ENCODE data around the gene PPP1R12B. TPM values are rescaled to one million over a fixed set of nuclear protein-coding genes. Genes with fewer than 3 reads are reported as not detected.
"Not testable (repeated sequence)": the region's sequence is repeated elsewhere in the genome, so short reads cannot be mapped to it uniquely, and the experiment has no call there.

The PPP1R12B gene
- total RNA-seq, 2 donors from 2014 or later = 71.0 to 104 TPM

- peak; percentile 19 for ATAC-seq
- intact Hi-C loops (cut with DNase I, micrococcal nuclease) = loop anchor here in 1 of 2 donors (10.0 kb wide), 1 partner anchor 69 kb away; no protein-coding TSS in a partner anchor
- peak; percentile 17 to 50 for DNase-seq
Measured at GRCh38 chr1:202505880-202506575, 157.5 kb downstream of the PPP1R12B start.

- intact Hi-C loops (cut with DNase I, micrococcal nuclease) = loop anchor here in 1 of 2 donors (10.0 kb wide), 1 partner anchor 66 kb away; no protein-coding TSS in a partner anchor
- ATAC-seq = peak; percentile 59
- DNase-seq = not testable (repeated sequence)
Measured at GRCh38 chr1:202508863-202509262, 160.4 kb downstream of the PPP1R12B start.

- DNase-seq; intact Hi-C loops (cut with DNase I, micrococcal nuclease); ATAC-seq: not testable (repeated sequence)
Measured at GRCh38 chr1:202513875-202514274, 165.4 kb downstream of the PPP1R12B start.

- ATAC-seq (no peak), DNase-seq (no peak)
- intact Hi-C loops (cut with DNase I, micrococcal nuclease) = no loop called here
Measured at GRCh38 chr1:202516434-202516877, 168.0 kb downstream of the PPP1R12B start.

GRCh38 chr1:202517146-202517545 is 168.6 kb downstream of the PPP1R12B start:
- intact Hi-C loops (cut with DNase I, micrococcal nuclease); ATAC-seq; DNase-seq: not testable (repeated sequence)

- ATAC-seq; intact Hi-C loops (cut with DNase I, micrococcal nuclease): not testable (repeated sequence)
Measured at GRCh38 chr1:202518180-202518579, 169.7 kb downstream of the PPP1R12B start.

GRCh38 chr1:202518905-202519304 is 170.4 kb downstream of the PPP1R12B start:
- DNase-seq; intact Hi-C loops (cut with DNase I, micrococcal nuclease): not testable (repeated sequence)
- peak; percentile 65 for ATAC-seq

More at GRCh38 chr1:202518180-202518579, 169.7 kb downstream of the PPP1R12B start:
- not testable (repeated sequence) for DNase-seq

GRCh38 chr1:202520129-202520856 is 171.8 kb downstream of the PPP1R12B start:
- ATAC-seq = peak; percentile 69
- DNase-seq; intact Hi-C loops (cut with DNase I, micrococcal nuclease): not testable (repeated sequence)

- ATAC-seq; DNase-seq; intact Hi-C loops (cut with DNase I, micrococcal nuclease): not testable (repeated sequence)
Measured at GRCh38 chr1:202520857-202521216, 172.3 kb downstream of the PPP1R12B start.

- intact Hi-C loops (cut with DNase I, micrococcal nuclease); ATAC-seq; DNase-seq: not testable (repeated sequence)
Measured at GRCh38 chr1:202521484-202521883, 173.0 kb downstream of the PPP1R12B start.

- intact Hi-C loops (cut with DNase I, micrococcal nuclease) = no loop called here
- ATAC-seq (no peak), DNase-seq (no peak)
Measured at GRCh38 chr1:202521886-202522285, 173.4 kb downstream of the PPP1R12B start.

- ATAC-seq; DNase-seq; intact Hi-C loops (cut with DNase I, micrococcal nuclease): not testable (repeated sequence)
Measured at GRCh38 chr1:202526056-202526455, 177.6 kb downstream of the PPP1R12B start.

- DNase-seq; intact Hi-C loops (cut with DNase I, micrococcal nuclease); ATAC-seq: not testable (repeated sequence)
Measured at GRCh38 chr1:202528096-202528722, 179.7 kb downstream of the PPP1R12B start.

GRCh38 chr1:202530686-202531085 is 182.2 kb downstream of the PPP1R12B start:
- intact Hi-C loops (cut with DNase I, micrococcal nuclease); DNase-seq; ATAC-seq: not testable (repeated sequence)

- ATAC-seq = no peak
- intact Hi-C loops (cut with DNase I, micrococcal nuclease) = no loop called here
Measured at GRCh38 chr1:202531472-202531811, 182.9 kb downstream of the PPP1R12B start.

GRCh38 chr1:202531812-202532616 is 183.5 kb downstream of the PPP1R12B start:
- DNase-seq; intact Hi-C loops (cut with DNase I, micrococcal nuclease): not testable (repeated sequence)

More at GRCh38 chr1:202531472-202531811, 182.9 kb downstream of the PPP1R12B start:
- no peak for DNase-seq

GRCh38 chr1:202539166-202539574 is 190.7 kb downstream of the PPP1R12B start:
- intact Hi-C loops (cut with DNase I, micrococcal nuclease) = not testable (repeated sequence)
- DNase-seq = peak in 1 of 2 donors; percentile 23
- ATAC-seq = peak; percentile 59

More at GRCh38 chr1:202531812-202532616, 183.5 kb downstream of the PPP1R12B start:
- ATAC-seq = peak; percentile 25

- peak in 1 of 2 donors; percentile 24 for DNase-seq
- intact Hi-C loops (cut with DNase I, micrococcal nuclease) = not testable (repeated sequence)
- peak; percentile 84 for ATAC-seq
Measured at GRCh38 chr1:202539583-202539982, 191.1 kb downstream of the PPP1R12B start.
